CD14-positive monocyte (primary cell): ENCODE data around the gene SEPTIN2. TPM values are rescaled to one million over a fixed set of nuclear protein-coding genes. Genes with fewer than 3 reads are reported as not detected.

Source experiments
- DNase-seq, 3 donors: peaks; one replicate each; pipeline ENCODE4 v3.0.0-alpha.2; 2011 to 2022
- H2AFZ ChIP-seq: 2 replicates; pipeline ENCODE4 v1.6.0; 2012; ENCODE audit warnings: mild to moderate bottlenecking, low read depth, low read length, inconsistent platforms; ENCODE audit not compliant: insufficient read depth, poor library complexity, severe bottlenecking
- H3K27ac ChIP-seq, 2 donors: 1 replicate in 1 of 2; 2 replicates in 1 of 2; pipeline ENCODE4 v1.5.1; 2012 to 2013; ENCODE audit warnings: low read length in 2 of 2, control low read depth in 1 of 2, inconsistent platforms in 1 of 2, low read depth in 1 of 2, mild to moderate bottlenecking in 1 of 2
- H3K27me3 ChIP-seq, 2 donors: one replicate each; pipeline versions ENCODE4 v1.6.0 to v1.6.1; 2011 to 2013; ENCODE audit warnings: low read length in 2 of 2; ENCODE audit not compliant: control insufficient read depth in 2 of 2, insufficient read depth in 2 of 2
- H3K36me3 ChIP-seq, 2 donors: replicated peaks in 1 of 2; 1 replicate in 1 of 2; 2 replicates in 1 of 2; pipeline versions ENCODE4 v1.5.1 to v1.6.1; 2012 to 2013; ENCODE audit warnings: low read length in 2 of 2, control low read depth in 1 of 2, inconsistent platforms in 1 of 2, mild to moderate bottlenecking in 1 of 2; ENCODE audit not compliant: insufficient read depth in 2 of 2, control insufficient read depth in 1 of 2
- H3K4me1 ChIP-seq, 2 donors: 1 replicate in 1 of 2; 2 replicates in 1 of 2; pipeline versions ENCODE4 v1.5.1 to v1.6.1; 2012 to 2013; ENCODE audit warnings: low read length in 2 of 2, control low read depth in 1 of 2, inconsistent platforms in 1 of 2, mild to moderate bottlenecking in 1 of 2, moderate library complexity in 1 of 2; ENCODE audit not compliant: insufficient read depth in 2 of 2, control insufficient read depth in 1 of 2
- H3K4me2 ChIP-seq: replicated peaks from 2 replicates; pipeline ENCODE3; 2012; ENCODE audit warnings: low read length, moderate library complexity, mild to moderate bottlenecking; ENCODE audit not compliant: poor library complexity, severe bottlenecking; ENCODE audit errors: extremely low read depth
- H3K4me3 ChIP-seq, 3 experiments: fragments of 200-600 bp in 1 of 3; sonication (generic) in 1 of 3; replicated peaks in 1 of 3; 1 replicate in 2 of 3; 2 replicates in 1 of 3; pipeline ENCODE4 v1.5.1; 2011 to 2013; ENCODE audit warnings: low read length in 3 of 3, mild to moderate bottlenecking in 3 of 3, control low read depth in 2 of 3, low read depth in 2 of 3, inconsistent platforms in 1 of 3, moderate library complexity in 1 of 3
- H3K79me2 ChIP-seq: 2 replicates; pipeline ENCODE4 v1.6.0; 2012; ENCODE audit warnings: mild to moderate bottlenecking, control low read depth, inconsistent platforms, low read length, moderate library complexity; ENCODE audit not compliant: insufficient read depth
- H3K9ac ChIP-seq: 2 replicates; pipeline ENCODE4 v1.6.0; 2017; ENCODE audit warnings: low read length, mild to moderate bottlenecking; ENCODE audit not compliant: insufficient read depth, poor library complexity, severe bottlenecking
- H3K9me3 ChIP-seq, 2 donors: replicated peaks in 1 of 2; 1 replicate in 1 of 2; 2 replicates in 1 of 2; pipeline versions ENCODE4 v1.5.1 to v1.6.1; 2012 to 2013; ENCODE audit warnings: low read length in 2 of 2, control low read depth in 1 of 2; ENCODE audit not compliant: control insufficient read depth in 1 of 2, insufficient read depth in 1 of 2
- H4K20me1 ChIP-seq: 2 replicates; pipeline ENCODE4 v1.6.0; 2012; ENCODE audit warnings: mild to moderate bottlenecking, low read length, control low read depth, moderate library complexity; ENCODE audit not compliant: insufficient read depth
- H3K27ac Mint-ChIP-seq, 7 donors: one replicate each; pipeline ENCODE4 v1.8.0; 2020; ENCODE audit warnings: mild to moderate bottlenecking in 7 of 7, mixed read lengths in 7 of 7, moderate library complexity in 6 of 7, inconsistent platforms in 2 of 7
- H3K27me3 Mint-ChIP-seq, 3 donors: one replicate each; pipeline ENCODE4 v1.8.0; 2021 to 2022; ENCODE audit warnings: low read depth in 3 of 3, mild to moderate bottlenecking in 3 of 3, mixed read lengths in 3 of 3, moderate library complexity in 3 of 3, inconsistent platforms in 1 of 3
- H3K36me3 Mint-ChIP-seq, 2 donors: one replicate each; pipeline ENCODE4 v1.8.0; 2020; ENCODE audit warnings: mixed read lengths in 2 of 2, inconsistent platforms in 1 of 2, mild to moderate bottlenecking in 1 of 2
- H3K4me1 Mint-ChIP-seq: one replicate; pipeline ENCODE4 v1.8.0; 2020; ENCODE audit warnings: mild to moderate bottlenecking, mixed read lengths
- H3K4me3 Mint-ChIP-seq, 2 donors: one replicate each; pipeline ENCODE4 v1.8.0; 2020; ENCODE audit warnings: mild to moderate bottlenecking in 2 of 2, mixed read lengths in 2 of 2, moderate library complexity in 1 of 2
- H3K9me3 Mint-ChIP-seq, 7 donors: one replicate each; pipeline ENCODE4 v1.8.0; 2020 to 2022; ENCODE audit warnings: mixed read lengths in 7 of 7, mild to moderate bottlenecking in 6 of 7, moderate library complexity in 6 of 7, inconsistent platforms in 2 of 7
- WGBS: methylation state at CpG from one replicate; pipeline ENCODE4 v1.1.5; 2013; ENCODE audit warnings: missing lambda C conversion rate; ENCODE audit not compliant: insufficient coverage; 5-methylcytosine and 5-hydroxymethylcytosine counted together
- intact Hi-C, 2 donors: fragments of 100-400 bp; cut with micrococcal nuclease; formaldehyde crosslinking; loops; one replicate each; pipeline versions ENCODE4 v1.15.0 to v1.15.1; 2023
- polyA plus RNA-seq, 3 donors: library from polyadenylated mRNA; depleted of rRNA in 1 of 3; unstranded in 2 of 3; stranded (reverse) in 1 of 3; fragments of 300-500 nt in 2 of 3; fragments of >200 nt in 1 of 3; fragmentation: Illumina TruSeq in 2 of 3; gene quantifications; 1 replicate in 2 of 3; 2 replicates in 1 of 3; pipeline ENCODE4 v1.2.3, GENCODE V29; 2012 to 2021
- TF ChIP-seq, protein P1 (sequence below): fragments of 200-600 bp; IDR thresholded peaks from one replicate; pipeline ENCODE4 v1.8.0; 2022; ENCODE audit warnings: antibody characterized with exemption, mild to moderate bottlenecking

The SEPTIN2 gene
- polyA plus RNA-seq, 3 donors: 195 to 207 (median 203) TPM

GRCh38 chr2:241309684-241310117, 6.0 kb upstream of the SEPTIN2 start:
- Histone ChIP-seq H3K4me1 (peaks cover 30 to 33% of the 10 kb centered on the region in 2 donors), H3K79me2 (peaks cover 94% of the 10 kb centered on the region), H4K20me1 (peaks cover 93% of the 10 kb centered on the region), H3K9ac (no peak overlapping the region), H3K27ac (peak overlapping the region; percentile 53 to 70), H3K4me2 (peak overlapping the region; percentile 36), H3K9me3 (no peaks in the 10 kb centered on the region), H3K27me3 (no peaks in the 10 kb centered on the region), H3K4me3 (peak overlapping the region in 1 of 3 experiments; percentile 26), H3K36me3 (peaks cover 0 to 15% of the 10 kb centered on the region in 2 donors), H2AFZ (peak overlapping the region; percentile 34)
- H3K27me3 Mint-ChIP-seq: peaks cover 0 to 4% (median 0%) of the 10 kb centered on the region in 3 donors
- peak overlapping the region; percentile 12 to 89 (median 87) for H3K27ac Mint-ChIP-seq
- H3K4me3 Mint-ChIP-seq: peak overlapping the region in 1 of 2 donors; percentile 26
- intact Hi-C loops: loop anchor here (5.0 kb wide), 1 partner anchor 37 kb away; no protein-coding TSS in a partner anchor
- no CpG with 5 or more reads among the region's 2 CpGs for WGBS
- H3K36me3 Mint-ChIP-seq: peaks cover 10 to 27% of the 10 kb centered on the region in 2 donors
- TF ChIP-seq, protein P1, sequence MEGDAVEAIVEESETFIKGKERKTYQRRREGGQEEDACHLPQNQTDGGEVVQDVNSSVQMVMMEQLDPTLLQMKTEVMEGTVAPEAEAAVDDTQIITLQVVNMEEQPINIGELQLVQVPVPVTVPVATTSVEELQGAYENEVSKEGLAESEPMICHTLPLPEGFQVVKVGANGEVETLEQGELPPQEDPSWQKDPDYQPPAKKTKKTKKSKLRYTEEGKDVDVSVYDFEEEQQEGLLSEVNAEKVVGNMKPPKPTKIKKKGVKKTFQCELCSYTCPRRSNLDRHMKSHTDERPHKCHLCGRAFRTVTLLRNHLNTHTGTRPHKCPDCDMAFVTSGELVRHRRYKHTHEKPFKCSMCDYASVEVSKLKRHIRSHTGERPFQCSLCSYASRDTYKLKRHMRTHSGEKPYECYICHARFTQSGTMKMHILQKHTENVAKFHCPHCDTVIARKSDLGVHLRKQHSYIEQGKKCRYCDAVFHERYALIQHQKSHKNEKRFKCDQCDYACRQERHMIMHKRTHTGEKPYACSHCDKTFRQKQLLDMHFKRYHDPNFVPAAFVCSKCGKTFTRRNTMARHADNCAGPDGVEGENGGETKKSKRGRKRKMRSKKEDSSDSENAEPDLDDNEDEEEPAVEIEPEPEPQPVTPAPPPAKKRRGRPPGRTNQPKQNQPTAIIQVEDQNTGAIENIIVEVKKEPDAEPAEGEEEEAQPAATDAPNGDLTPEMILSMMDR: no peak
- peaks cover 50% of the 10 kb centered on the region for H3K4me1 Mint-ChIP-seq
- peak; percentile 30 to 46 (median 44) for DNase-seq
- no peaks in the 10 kb centered on the region for H3K9me3 Mint-ChIP-seq

DNA sequence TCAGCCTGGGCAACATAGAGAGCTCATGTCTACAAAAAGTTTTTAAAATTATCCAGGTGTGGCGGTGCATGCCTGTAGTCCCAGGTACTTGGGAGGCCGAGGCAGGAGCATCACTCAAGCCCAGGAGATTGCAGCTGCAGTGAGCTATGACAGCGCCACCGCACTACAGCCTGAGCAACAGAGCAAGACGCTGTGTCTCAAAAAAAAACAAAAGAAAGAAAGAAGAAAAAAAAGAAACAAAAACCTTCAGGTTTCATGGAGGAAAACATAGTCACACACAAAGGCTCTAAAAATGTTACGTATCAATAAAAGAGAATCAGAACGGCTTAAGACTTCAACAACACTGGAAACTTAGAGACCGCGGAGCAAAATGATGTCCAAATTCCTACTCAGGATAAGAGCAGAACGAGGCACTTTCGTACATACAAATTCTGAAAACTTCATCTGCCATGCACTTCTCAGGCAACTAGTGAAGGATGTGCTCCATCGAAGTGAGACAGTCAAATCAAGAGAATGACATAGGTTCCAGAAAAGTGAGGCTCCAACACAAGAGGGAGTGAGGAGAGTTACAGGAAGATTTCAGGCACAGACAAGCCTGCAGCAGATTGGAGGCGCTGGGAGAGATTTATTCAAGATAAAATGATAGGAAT, 4.7 kb upstream of the SEPTIN2 start:
- no peak for DNase-seq
- TF ChIP-seq, protein P1: no peak
- peaks cover 0 to 5% (median 4%) of the 10 kb centered on the region in 3 donors for H3K27me3 Mint-ChIP-seq
- H3K4me3 Mint-ChIP-seq: no peak overlapping the region
- intact Hi-C loops: loop anchor here (5.0 kb wide), 1 partner anchor 39 kb away; no protein-coding TSS in a partner anchor
- H3K36me3 Mint-ChIP-seq: peaks cover 10 to 24% of the 10 kb centered on the region in 2 donors
- Histone ChIP-seq H3K4me2 (no peak overlapping the region), H3K27me3 (no peaks in the 10 kb centered on the region), H2AFZ (no peak overlapping the region), H3K4me1 (peaks cover 30 to 35% of the 10 kb centered on the region in 2 donors), H3K27ac (peak overlapping the region in 1 of 2 donors; percentile 70), H3K79me2 (peaks cover 83% of the 10 kb centered on the region), H3K9ac (no peak overlapping the region), H3K4me3 (no peak overlapping the region), H3K36me3 (peaks cover 0 to 15% of the 10 kb centered on the region in 2 donors), H3K9me3 (no peaks in the 10 kb centered on the region), H4K20me1 (peaks cover 80% of the 10 kb centered on the region)
- H3K27ac Mint-ChIP-seq: peak overlapping the region in 5 of 7 donors; percentile 6 to 72 (median 43)
- 100% methylated on average over 10 of the region's 13 CpGs for WGBS
- peaks cover 50% of the 10 kb centered on the region for H3K4me1 Mint-ChIP-seq
- no peaks in the 10 kb centered on the region for H3K9me3 Mint-ChIP-seq
